GM12892 (cell line): ENCODE data around the gene EXOSC6.

Source experiments
- POLR2A ChIP-seq: IDR thresholded peaks from 2 replicates; pipeline ENCODE4 v1.6.1; 2011; ENCODE audit warnings: low read depth, low read length, control low read depth
- POLR2AphosphoS5 ChIP-seq: IDR thresholded peaks from 2 replicates; pipeline ENCODE4 v1.6.1; 2011; ENCODE audit warnings: low read depth, low read length, control low read depth

GRCh38 chr16:70269471-70269870 lies 17.7 kb upstream of the EXOSC6 start:
- TF ChIP-seq POLR2A, result no peak
- TF ChIP-seq POLR2AphosphoS5, result no peak
